ENCODE measurements around the gene PVALEF. TPM values are rescaled to one million over a fixed set of nuclear protein-coding genes. Genes with fewer than 3 reads are reported as not detected.

The PVALEF gene
- total RNA-seq, 4 donors from 2014 or later: not detected

- Histone ChIP-seq H3K27ac (no peak overlapping the region), H3K4me3 (replicated peaks in 1 of 3) (no peak overlapping the region), H3K4me1 (peaks cover 0 to 9% of the 10 kb centered on the region in 2 donors), H3K36me3 (no peaks in the 10 kb centered on the region), H3K27me3 (no peaks in the 10 kb centered on the region), H3K9me3 (no peaks in the 10 kb centered on the region)
- intact Hi-C loops (cut with DNase I): no loop called here
- no peak for DNase-seq
- TF ChIP-seq, protein P1, sequence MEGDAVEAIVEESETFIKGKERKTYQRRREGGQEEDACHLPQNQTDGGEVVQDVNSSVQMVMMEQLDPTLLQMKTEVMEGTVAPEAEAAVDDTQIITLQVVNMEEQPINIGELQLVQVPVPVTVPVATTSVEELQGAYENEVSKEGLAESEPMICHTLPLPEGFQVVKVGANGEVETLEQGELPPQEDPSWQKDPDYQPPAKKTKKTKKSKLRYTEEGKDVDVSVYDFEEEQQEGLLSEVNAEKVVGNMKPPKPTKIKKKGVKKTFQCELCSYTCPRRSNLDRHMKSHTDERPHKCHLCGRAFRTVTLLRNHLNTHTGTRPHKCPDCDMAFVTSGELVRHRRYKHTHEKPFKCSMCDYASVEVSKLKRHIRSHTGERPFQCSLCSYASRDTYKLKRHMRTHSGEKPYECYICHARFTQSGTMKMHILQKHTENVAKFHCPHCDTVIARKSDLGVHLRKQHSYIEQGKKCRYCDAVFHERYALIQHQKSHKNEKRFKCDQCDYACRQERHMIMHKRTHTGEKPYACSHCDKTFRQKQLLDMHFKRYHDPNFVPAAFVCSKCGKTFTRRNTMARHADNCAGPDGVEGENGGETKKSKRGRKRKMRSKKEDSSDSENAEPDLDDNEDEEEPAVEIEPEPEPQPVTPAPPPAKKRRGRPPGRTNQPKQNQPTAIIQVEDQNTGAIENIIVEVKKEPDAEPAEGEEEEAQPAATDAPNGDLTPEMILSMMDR (IDR thresholded peaks at IDR 0.05): no peak
- no peak for TF ChIP-seq POLR2A (IDR thresholded peaks at IDR 0.05)
- whole genome bisulfite sequencing, 2 donors: 97% methylated on average over 18 of the region's 18 CpGs
These were observed 10.3 kb upstream of the PVALEF start for GRCh38 chr17:81154961-81155360.

DNA sequence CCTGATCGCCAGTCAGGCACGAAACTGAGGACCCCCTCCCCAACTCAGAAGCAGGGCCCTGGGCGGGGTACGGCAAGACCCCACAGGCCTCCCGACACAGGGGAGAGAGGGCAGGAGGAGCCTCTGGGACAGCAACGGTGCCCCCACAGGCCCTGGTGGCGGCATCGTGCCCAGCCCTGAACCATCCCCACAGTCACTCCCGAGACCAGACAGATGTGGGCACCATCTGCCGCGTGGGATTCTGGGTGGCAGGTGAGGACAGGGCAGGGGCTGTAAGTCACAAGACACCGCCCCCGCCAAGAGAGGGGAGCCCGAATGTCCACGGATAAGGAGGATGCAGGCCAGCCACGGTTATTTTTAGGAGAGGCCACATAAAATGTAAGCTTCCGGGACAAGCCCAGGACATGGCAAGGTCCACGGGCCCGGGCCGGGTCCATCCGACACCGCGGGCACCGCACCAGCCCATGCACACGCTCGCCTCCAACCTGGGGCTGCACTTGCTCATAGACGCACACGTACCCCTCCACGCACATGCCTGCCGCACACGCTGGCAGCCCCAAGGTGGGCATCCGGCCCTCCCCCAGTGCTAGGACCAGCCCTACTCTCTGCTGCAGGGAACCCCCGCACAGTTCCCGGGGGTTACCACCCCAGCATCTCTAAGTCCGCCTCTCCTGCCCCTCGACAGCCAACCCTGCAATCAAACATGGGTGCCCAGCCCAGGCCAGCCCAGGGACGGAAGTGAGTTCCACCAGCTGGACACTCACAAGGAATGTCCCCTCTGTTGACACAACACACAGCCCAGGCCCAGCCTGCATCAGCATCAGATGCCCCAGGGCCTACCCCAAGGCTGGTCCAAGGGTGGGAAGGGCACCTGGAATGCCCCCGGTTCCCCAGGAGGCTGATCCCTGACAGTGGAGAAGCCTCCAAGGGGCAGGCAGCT is 8.2 kb upstream of the PVALEF start:
- DNase-seq: no peak
- Histone ChIP-seq H3K27ac (no peak overlapping the region), H3K4me3 (replicated peaks in 1 of 3) (no peak overlapping the region), H3K27me3 (no peaks in the 10 kb centered on the region), H3K9me3 (no peaks in the 10 kb centered on the region), H3K36me3 (no peaks in the 10 kb centered on the region), H3K4me1 (no peaks in the 10 kb centered on the region)
- TF ChIP-seq POLR2A (IDR thresholded peaks at IDR 0.05): no peak
- TF ChIP-seq, protein P1 (IDR thresholded peaks at IDR 0.05): no peak
- WGBS, 2 donors: 92 to 94% methylated on average over 14 to 37 of the region's 38 CpGs
- intact Hi-C loops (cut with DNase I): no loop called here

GRCh38 chr17:81157848-81158687 is 7.2 kb upstream of the PVALEF start:
- 88 to 89% methylated on average over 23 to 36 of the region's 39 CpGs for WGBS, 2 donors
- intact Hi-C loops (cut with DNase I): no loop called here

DNA sequence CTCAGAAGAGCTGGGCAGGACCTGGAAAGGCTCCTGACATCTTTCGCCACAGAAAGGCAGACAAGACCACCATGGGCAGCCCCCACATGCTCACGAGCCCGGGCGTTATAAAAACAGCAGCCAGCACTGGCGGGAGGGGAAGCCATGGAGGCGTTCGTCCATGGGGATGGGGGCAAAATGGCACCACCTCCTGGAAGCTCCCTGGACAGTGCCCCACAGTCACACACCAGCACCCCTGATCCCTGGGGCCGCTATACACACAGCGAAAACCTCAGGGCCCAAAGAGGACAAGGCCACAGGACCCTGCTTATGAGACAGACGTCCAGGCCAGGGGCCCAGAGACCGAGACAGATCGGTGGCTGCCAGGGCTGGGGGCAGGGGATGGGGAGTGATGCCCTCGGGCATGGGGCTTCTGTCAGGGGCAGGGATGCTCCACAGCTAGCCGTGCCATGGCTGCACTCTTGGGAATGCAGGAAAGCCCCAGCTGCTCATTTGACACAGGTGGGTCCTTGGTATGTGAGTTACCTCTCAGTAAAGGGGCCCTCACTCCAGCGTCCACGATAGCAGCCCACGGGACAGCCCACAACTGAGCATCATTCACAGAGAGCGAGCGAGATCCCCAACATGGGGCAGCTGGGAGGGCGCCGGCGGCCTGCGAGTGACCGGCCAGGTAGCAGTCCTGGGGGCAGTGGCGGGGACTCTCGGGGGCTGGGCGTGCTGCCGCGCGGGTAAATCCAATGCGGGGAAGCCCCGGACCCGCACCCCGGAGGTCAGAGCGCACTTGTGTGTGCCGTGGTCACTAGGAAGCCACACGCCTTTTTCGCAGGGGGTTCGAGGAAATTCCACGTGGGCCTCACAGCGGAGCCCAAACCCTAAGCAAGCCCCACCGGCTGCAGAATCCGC is 6.4 kb upstream of the PVALEF start:
- Histone ChIP-seq H3K36me3 (no peaks in the 10 kb centered on the region), H3K27ac (no peak overlapping the region), H3K27me3 (no peaks in the 10 kb centered on the region), H3K4me1 (no peaks in the 10 kb centered on the region), H3K9me3 (no peaks in the 10 kb centered on the region), H3K4me3 (replicated peaks in 1 of 3) (no peak overlapping the region)
- intact Hi-C loops (cut with DNase I): no loop called here
- WGBS, 2 donors: 88 to 91% methylated on average over 18 to 39 of the region's 43 CpGs
- TF ChIP-seq POLR2A (IDR thresholded peaks at IDR 0.05): no peak
- TF ChIP-seq, protein P1 (IDR thresholded peaks at IDR 0.05): no peak
- DNase-seq: no peak

More at GRCh38 chr17:81157848-81158687, 7.2 kb upstream of the PVALEF start:
- Histone ChIP-seq H3K27ac (no peak overlapping the region), H3K4me3 (replicated peaks in 1 of 3) (no peak overlapping the region), H3K36me3 (no peaks in the 10 kb centered on the region), H3K9me3 (no peaks in the 10 kb centered on the region), H3K4me1 (no peaks in the 10 kb centered on the region), H3K27me3 (no peaks in the 10 kb centered on the region)
- DNase-seq: no peak
- TF ChIP-seq POLR2A (IDR thresholded peaks at IDR 0.05): no peak
- TF ChIP-seq, protein P1 (IDR thresholded peaks at IDR 0.05): no peak
